Measurements from ENCODE around the gene CYS1.
"Not testable (repeated sequence)": the region's sequence is repeated elsewhere in the genome, so short reads cannot be mapped to it uniquely, and the experiment has no call there.

The CYS1 gene

GRCh38 chr2:10027660-10028330, 52.4 kb downstream of the CYS1 start:
- DNase-seq, result no peak

- DNase-seq, result no peak
These were observed 53.2 kb downstream of the CYS1 start for GRCh38 chr2:10026940-10027569.

GRCh38 chr2:10022966-10023662, 57.1 kb downstream of the CYS1 start:
- no peak for DNase-seq

DNA sequence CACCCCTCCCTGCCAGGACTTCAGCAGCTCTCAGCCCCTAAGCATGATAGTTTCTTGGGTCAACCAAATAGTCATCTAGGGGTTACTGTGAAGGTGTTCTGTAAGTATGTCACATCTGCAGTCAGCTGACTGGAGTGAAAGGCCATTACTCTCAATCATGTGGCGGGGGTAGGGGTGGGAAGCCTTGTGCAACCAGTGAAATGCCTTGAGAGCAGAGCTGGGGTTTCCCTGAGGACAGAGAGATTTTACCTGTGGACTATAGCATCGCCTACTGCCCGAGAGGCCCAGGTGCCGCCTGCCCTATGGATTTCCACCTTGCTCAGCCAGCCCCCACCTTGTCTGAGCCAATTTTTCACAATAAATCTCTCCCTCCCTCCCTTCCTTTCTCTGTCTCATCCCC, 57.8 kb downstream of the CYS1 start:
- DNase-seq, result no peak

DNA sequence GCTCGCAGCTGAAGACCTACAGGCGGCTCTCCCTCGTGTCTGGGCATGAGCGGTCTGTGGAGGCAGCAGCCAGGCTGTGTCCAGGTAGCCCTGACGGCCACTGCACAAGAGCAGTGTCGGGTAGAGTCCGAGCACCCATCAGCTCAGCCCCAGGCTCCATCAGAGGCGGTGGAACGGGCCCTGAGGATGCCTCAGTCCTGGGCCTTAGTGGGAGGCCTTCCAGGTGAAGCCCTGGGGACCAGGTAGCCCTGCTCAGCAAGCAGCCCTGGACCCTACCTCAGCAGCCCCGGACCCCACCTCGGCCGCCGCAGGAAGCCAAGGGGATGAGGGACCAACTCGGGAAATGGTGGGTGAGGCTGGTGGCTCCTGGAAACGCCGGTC, 58.2 kb downstream of the CYS1 start:
- DNase-seq, result no peak

- DNase-seq, result no peak
These were observed 60.4 kb downstream of the CYS1 start for GRCh38 chr2:10019602-10020400.

- DNase-seq, result no peak
These were observed 61.0 kb downstream of the CYS1 start for GRCh38 chr2:10019174-10019573.

GRCh38 chr2:10017313-10017941, 62.8 kb downstream of the CYS1 start:
- no peak for DNase-seq

GRCh38 chr2:10016802-10017258, 63.4 kb downstream of the CYS1 start:
- DNase-seq, result no peak

DNA sequence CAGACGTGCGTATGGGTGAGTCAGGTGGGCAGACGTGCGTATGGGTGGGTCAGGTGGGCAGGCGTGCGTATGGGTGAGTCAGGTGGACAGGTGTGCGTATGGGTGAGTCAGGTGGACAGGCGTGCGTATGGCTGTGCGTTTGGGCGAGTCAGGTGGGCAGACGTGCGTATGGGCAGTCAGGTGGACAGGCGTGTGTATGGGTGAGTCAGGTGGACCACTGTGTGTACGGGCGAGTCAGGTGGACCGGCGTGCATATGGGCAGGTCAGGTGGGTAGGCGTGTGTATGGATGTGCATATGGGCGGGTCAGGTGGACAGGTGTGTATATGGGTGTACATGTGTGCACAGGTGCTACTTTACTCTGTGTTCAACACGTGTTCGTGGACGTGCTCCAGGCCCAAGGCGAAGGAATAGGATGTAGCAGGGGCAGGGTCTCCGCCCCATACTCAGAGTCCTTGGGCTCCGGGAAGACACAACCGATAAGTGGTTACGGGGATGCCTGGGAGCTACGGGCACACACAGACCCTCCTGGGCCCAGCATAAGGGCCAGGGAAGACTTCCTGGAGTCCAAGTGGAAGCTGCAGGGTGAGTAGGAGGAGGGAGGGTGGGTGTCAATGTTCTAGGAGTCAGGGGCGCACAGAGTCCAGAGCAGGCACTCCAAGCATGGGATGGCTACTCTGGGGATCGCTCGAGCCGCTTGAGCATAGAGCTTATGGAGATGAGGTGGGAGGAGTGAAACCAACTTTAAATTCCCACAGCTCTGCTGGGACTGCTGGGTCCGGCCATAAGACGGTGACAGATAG, 64.0 kb downstream of the CYS1 start:
- DNase-seq, result no peak

GRCh38 chr2:10015376-10015989, 64.7 kb downstream of the CYS1 start:
- not testable (repeated sequence) for DNase-seq

DNA sequence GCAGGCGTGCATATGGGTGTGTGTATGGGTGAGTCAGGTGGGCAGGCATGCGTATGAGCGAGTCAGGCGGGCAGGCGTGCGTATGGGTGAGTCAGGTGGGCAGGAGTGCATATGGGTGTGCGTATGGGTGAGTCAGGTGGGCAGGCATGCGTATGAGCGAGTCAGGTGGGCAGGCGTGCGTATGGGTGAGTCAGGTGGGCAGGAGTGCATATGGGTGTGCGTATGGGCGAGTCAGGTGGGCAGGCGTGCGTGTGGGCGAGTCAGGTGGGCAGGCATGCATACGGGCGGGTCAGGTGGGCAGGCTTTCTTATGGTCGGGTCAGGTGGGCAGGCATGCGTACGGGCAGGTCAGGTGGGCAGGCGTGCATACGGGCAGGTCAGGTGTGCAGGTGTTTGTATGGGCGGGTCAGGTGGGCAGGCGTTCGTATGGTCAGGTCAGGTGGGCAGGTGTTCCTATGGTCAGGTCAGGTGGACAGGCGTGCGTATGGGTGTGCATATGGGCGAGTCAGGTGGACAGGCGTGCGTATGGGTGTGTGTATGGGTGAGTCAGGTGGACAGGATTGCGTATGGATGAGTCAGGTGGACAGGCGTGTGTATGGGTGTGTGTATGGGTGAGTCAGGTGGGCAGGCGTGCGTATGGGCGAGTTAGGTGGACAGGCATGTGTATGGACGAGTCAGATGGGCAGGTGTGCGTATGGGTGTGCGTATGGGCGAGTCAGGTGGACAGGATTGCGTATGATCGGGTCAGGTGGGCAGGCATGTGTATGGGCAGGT, 65.6 kb downstream of the CYS1 start:
- DNase-seq, result no peak

GRCh38 chr2:10013651-10014417, 66.4 kb downstream of the CYS1 start:
- not testable (repeated sequence) for DNase-seq

GRCh38 chr2:10012963-10013461, 67.2 kb downstream of the CYS1 start:
- no peak for DNase-seq

DNA sequence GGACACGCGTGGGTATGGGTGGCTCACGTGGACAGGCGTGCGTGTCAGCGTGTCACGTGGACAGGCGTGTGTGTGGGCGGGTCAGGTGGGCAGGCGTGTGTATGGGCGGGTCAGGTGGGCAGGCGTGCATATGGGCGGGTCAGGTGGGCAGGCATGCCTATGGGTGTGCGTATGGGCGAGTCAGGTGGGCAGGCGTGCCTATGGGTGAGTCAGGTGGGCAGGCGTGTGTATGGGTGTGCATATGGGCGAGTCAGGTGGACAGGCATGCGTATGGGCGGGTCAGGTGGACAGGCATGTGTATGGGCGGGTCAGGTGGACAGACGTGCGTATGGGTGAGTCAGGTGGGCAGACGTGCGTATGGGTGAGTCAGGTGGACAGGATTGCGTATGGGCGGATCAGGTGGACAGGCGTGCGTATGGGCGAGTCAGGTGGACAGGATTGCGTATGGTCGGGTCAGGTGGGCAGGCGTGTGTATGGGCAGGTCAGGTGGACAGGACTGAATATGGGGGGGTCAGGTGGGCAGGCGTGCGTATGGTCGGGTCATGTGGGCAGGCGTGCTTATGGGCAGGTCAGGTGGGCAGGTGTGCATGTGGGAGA, 67.7 kb downstream of the CYS1 start:
- DNase-seq, result not testable (repeated sequence)

- DNase-seq, result not testable (repeated sequence)
These were observed 68.4 kb downstream of the CYS1 start for GRCh38 chr2:10011606-10012325.

- not testable (repeated sequence) for DNase-seq
These were observed 69.2 kb downstream of the CYS1 start for GRCh38 chr2:10010861-10011605.
